22Rv1 (cell line): Measurements from ENCODE around the gene METAP1D.

ENCODE experiments used
- H3K27ac ChIP-seq: fragments of 450-650 bp; 2 replicates; pipeline ENCODE4 v1.5.1; 2017
- CTCF ChIP-seq: fragments of 450-650 bp; IDR thresholded peaks from 2 replicates; pipeline ENCODE4 v1.5.1; 2017; ENCODE audit warnings: mild to moderate bottlenecking
- ZFX ChIP-seq: fragments of 450-650 bp; IDR thresholded peaks from 2 replicates; pipeline ENCODE4 v1.6.1; 2017; ENCODE audit warnings: antibody characterized with exemption, borderline replicate concordance

Gene METAP1D

GRCh38 chr2:172095146-172095904 is 95.6 kb downstream of the METAP1D start:
- TF ChIP-seq CTCF (no peak), ZFX (no peak)
- H3K27ac ChIP-seq, result peak overlapping the region; percentile 83

GRCh38 chr2:172095905-172096625 is 96.3 kb downstream of the METAP1D start:
- peak overlapping the region; percentile 83 for H3K27ac ChIP-seq
- TF ChIP-seq ZFX (no peak), CTCF (peak; percentile 45)

- H3K27ac ChIP-seq, result peak overlapping the region; percentile 83
- TF ChIP-seq CTCF, result no peak
- TF ChIP-seq ZFX, result no peak
Measured at GRCh38 chr2:172096626-172097547, 97.1 kb downstream of the METAP1D start.

- no peak for TF ChIP-seq CTCF
- no peak for TF ChIP-seq ZFX
Measured at GRCh38 chr2:172097557-172098131, 97.9 kb downstream of the METAP1D start.

GRCh38 chr2:172098287-172098649 is 98.5 kb downstream of the METAP1D start:
- peak overlapping the region; percentile 83 for H3K27ac ChIP-seq
- TF ChIP-seq CTCF (no peak), ZFX (no peak)

More at GRCh38 chr2:172097557-172098131, 97.9 kb downstream of the METAP1D start:
- H3K27ac ChIP-seq, result peak overlapping the region; percentile 83

- H3K27ac ChIP-seq, result peak overlapping the region; percentile 83
- TF ChIP-seq ZFX (no peak), CTCF (no peak)
Measured at GRCh38 chr2:172098650-172099471, 99.1 kb downstream of the METAP1D start.
